Measurements from ENCODE around the gene SOX2.

The SOX2 gene
- total RNA-seq: 0 reads per million in 2 donors

DNA sequence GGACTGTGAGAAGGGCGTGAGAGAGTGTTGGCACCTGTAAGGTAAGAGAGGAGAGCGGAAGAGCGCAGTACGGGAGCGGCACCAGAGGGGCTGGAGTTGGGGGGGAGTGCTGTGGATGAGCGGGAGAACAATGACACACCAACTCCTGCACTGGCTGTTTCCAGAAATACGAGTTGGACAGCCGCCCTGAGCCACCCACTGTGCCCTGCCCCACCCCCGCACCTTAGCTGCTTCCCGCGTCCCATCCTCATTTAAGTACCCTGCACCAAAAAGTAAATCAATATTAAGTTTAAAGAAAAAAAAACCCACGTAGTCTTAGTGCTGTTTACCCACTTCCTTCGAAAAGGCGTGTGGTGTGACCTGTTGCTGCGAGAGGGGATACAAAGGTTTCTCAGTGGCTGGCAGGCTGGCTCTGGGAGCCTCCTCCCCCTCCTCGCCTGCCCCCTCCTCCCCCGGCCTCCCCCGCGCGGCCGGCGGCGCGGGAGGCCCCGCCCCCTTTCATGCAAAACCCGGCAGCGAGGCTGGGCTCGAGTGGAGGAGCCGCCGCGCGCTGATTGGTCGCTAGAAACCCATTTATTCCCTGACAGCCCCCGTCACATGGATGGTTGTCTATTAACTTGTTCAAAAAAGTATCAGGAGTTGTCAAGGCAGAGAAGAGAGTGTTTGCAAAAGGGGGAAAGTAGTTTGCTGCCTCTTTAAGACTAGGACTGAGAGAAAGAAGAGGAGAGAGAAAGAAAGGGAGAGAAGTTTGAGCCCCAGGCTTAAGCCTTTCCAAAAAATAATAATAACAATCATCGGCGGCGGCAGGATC is at the start of gene SOX2:
SOX2 (plus strand) TSS at position 601 of the 811 bp plus-strand sequence. CDS start 436 bp downstream, outside the sequence.
- DNase-seq: no peak

DNA sequence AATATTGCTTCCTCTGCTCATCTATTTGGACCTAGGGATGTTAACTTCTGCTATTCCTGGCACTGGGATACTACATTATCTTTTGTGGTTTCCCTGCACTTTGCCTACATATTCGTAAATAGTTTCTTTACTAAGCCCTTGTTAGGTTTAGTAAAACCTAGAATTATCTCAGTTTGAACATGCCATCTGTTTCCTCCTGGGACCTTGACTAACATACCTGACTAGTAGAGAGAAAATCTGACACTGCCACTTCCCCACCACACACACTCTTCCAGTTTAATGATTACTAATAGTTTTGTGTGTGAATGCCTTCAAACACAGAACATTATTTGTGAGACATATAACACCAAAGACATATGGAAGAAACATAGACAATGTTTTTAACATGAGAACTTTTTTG is 28.2 kb upstream of the SOX2 start:
- no peak for DNase-seq

DNA sequence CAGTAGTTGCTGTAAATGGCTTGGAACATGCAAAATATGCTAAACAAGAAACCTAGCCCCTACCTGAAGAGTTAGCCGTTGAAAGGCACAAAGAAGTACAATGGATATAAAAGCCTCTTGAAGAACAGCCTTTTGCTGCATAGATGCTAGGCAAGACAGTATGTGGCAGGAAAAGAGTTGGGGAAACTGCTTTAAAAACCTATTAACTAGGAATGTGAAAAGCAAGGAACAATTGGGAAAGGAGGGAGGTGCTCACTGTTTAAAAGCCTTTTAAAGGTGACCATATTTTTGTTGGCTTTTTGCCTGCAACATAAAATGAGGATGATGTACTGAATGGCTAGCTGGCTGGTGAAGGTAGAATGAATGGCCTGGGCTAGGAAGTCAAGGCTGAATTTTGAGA is 24.5 kb upstream of the SOX2 start:
- no peak for DNase-seq

DNA sequence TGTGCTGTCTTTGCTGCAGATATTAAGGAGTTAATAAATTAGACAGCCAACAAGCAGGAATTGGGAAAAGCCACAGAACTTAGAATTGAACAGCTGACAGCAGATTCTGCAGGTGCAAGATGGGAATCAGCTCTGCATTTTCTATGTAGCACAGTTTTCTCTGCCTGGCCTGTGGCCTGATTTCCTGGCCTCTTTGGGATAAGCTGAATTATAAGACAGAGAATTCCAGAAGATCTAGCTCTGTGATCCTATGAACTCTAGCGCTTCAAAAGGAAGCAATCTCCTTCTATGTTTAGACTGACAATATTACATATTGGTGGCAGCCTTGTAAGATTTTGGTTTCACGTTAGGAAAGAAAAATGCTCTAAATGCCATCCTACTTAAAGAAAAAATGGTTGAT is 24.0 kb upstream of the SOX2 start:
- DNase-seq: no peak

DNA sequence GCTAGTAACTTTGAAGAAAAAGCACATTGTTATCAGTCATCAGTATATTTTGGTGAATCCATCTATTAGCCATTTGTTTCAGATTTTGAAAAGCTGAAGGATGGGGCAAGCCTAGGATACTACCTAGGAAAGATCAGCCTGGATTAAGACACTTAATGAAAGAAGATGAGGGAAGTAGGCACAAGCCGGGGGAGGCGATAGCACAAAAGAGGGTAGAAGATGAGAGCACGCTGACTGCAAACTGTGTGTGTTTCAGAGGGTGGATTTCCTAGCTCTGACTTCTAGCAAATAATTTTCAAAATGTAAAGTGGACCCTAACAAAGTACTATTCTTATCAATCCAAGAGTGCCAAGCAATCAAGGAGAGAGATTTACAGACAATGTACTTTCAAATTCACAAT is 22.2 kb upstream of the SOX2 start:
- DNase-seq: no peak

DNA sequence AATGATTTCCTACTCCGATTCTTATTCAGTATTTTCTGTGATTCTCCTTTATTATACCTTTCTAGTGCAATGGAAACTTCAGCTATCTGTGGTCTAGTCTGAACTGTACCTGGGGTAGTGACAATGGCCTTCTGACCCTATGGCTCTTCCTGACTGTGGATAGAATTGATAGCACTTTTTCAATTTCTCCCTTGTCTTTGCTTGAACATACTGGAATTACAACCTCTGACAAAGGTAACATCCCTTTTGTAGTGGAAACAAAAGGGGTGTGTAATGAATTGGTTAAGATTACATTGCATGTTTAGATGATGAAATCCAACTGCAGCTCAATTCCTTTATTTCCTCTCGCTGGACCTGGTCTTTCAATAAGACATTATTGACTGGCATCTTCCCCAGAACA is 21.0 kb upstream of the SOX2 start:
- no peak for DNase-seq

DNA sequence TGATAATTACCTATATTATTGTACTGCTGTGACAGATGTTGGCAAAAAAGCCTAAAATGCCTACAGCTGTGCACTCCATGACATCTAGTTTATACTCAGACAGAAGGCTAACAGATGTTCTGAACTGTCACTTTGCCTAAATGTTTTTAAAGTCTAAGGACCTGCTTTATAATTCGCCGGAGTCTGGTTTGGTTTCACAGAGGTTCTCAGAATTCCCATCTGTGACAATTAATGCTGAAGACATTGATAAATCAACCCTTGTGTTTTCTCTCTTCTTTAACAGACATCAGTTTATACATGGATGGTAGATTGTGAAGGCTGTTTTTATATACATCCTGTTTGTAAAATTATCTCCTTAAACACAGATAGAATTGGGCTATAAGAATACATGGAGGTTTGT is 19.8 kb upstream of the SOX2 start:
- DNase-seq: no peak

DNA sequence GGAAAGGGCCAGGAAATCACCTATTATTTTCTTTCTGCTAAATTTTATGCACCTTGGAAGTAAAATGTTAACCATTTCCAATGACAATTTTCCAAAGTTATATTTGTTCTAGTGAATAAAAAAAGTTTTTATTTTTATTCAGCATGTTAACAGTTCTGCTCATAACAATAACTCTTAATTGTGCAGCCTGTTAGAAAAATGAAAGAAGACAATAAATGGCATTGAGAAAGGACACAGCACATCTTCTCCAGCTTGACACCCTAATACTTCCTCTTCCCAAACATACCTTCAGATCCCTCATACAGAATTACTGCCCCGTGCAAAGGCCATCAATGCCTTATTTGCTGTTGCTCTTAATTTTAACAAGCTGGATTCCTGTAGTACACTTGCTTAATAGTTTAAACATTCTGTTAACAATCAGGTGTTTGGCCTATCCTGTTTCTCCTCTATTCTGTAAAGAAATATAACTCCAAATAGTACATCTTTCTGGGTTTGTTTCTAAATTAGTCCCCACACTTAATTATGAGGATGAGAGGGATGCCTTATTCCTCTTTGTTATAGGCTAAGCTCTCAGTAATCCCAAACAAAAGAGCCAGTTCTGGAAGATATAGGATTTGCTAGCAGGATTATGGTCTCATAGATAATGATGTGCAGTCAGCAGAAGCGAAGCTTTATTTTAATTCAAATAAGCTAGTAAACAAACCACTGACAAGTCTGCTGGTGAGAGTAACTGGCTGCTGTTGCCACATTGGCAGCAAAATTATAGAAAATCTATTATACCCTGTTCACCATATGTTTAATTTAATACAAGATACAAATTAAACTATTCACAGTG is 19.2 kb upstream of the SOX2 start:
- no peak for DNase-seq

DNA sequence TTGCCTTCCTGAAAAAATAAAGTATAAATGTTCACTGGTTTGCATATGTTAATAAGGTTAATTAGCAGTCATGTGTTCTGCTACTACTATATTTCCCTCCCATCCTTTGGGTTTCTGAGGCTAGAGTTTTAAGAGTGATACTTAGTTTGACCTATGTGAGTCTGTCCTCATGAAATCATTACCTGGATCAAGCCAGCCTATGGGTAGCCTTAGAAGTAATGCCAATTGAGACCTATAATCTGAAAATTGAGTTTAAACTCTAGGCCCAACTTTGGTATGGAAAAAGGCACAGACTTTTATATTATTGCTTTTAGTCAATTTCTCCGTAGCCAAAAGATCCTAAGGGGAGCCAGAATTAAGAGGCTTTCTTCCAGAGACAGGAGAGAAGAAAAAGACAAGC is 18.4 kb upstream of the SOX2 start:
- DNase-seq: no peak

DNA sequence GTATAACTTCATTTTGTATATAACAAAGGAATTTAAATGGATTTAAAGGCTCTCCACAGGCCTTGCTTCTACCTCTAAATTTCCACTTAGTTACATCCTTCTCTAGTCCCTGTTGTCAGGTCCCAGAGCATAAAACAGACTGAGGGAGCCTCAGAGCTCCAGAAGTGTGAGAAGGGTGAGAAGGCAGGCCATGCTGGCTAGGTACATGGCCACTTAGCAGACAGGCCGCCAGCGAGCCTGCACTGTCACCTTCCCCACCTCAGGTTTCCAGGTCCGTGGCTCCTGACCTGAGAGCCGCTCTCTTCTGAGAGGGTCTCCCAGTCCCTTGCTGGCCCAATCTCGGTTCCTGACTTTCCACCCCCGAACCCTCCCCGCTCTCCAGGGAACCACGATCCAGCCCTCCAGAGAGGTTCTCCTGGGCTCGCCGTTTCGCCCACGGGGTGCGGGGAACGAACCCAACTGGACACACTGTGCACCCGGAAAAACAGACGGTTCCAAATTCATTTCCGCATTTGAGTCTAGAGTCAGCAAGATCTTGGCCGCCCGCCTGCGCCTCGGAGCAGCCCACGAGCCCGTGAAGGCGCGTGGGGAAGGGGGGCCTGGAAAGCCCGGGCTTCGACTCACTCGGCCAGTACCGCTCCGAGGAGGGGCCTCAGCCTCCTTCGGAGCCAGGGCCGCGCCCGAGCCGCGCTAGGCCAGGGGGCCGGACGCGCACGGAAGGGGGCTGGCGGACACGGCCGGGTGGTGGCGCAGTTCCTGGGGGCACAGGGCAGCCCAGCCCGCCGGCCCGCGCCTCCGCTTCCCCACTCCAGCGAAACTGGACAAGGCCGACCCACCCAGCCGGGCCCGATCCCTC is 16.7 kb upstream of the SOX2 start:
- DNase-seq: no peak

DNA sequence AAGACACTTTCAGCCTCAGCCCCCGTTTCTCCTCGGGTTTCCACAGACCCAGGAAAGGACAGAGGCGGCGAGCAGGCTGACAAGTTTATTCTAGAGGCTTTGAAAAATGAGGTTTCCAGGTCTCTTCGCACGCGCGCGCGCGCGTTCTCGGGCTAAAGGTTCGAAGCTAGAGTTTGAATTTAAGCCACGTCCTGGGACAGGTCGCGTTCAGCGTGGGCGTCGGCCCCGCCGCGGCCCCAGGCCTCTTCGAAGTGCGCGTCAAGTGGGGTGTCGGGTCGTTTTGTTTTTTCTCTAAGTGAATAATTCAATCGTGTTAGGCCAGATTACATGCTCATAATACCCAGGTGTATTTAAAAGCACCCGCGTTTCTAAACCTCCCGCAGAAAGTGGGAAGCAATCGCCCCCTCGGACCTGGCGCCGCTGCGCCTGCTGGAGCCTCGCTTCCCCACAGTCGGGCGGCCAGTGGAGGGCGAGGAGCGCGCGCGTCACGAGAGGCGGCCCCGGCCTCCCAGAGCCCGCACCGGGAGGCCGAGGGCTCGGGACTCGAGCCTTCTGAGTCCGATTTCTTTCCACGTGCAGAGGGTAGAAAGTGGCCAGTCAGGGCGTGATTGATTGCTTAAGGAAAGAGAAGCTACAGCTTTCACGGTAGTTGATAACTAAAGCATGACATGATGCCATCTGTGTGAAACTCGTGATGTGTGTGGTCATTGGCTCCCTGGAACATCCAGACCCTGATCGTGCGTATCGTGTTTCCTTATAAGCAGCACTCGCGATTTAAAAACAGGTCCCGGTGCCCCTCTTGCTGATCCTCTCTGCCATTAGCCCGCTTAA is 15.8 kb upstream of the SOX2 start:
- DNase-seq: no peak

DNA sequence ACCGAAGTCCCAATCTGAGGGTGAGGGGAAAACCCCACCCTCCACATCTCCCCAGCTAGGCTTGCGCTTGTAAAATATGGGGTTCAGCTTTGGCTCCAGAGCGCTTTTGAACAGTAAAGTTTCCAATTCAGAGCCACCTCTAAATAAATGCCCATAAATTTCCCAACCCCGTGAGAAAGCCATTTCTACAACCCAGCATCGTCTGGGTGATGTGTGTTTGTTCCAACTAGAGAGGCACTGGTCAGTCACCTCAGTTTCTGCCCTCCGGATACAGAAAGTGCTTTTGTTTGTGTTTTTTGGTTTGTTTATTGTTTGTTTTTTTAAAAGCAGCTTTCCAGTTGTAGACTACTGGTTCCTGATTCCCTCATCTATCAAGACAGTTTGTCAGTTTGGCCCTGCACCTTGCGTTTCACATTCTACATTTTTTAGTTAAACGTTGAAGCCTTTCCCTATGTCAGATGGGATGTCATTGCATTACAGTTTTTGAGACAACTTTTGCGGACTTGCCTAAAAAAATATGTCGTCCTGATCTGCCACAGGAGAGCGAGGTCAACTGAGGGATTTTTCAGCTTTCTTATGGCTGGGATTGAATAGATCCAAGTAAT is 15.0 kb upstream of the SOX2 start:
- no peak for DNase-seq

DNA sequence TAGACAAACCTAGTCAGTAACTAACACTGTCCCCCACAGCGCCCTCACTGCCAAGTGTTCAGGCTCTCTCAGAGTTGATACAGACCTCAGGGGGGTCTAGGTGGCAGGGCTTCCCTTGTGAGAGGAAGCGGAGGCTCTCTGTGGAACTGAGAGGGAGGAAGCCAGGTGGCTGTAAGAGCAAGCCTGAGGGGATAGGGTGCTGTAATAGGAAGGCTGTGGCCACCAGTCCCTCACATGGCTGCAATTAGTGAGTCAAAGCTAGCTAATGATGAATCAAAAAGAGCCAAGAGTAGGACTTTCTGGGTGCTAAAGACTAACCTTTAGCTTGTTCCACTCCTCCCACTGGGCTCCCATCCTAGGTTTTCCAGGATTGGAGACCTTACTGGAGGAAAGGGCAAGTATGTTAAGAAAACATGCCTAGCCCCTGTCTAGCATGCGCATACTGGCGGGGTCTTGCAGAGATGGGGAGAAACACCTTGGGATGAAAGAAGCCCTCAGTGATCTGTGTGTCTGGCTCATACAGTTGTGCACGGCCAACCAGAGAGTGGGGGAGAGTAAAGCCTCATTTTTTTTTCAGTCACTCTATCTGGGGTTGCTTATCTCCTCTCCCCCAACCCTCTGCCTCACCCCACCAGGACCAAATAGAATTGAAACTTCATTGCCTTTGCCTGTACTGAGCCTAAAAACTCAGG is 13.3 kb upstream of the SOX2 start:
- DNase-seq: no peak

DNA sequence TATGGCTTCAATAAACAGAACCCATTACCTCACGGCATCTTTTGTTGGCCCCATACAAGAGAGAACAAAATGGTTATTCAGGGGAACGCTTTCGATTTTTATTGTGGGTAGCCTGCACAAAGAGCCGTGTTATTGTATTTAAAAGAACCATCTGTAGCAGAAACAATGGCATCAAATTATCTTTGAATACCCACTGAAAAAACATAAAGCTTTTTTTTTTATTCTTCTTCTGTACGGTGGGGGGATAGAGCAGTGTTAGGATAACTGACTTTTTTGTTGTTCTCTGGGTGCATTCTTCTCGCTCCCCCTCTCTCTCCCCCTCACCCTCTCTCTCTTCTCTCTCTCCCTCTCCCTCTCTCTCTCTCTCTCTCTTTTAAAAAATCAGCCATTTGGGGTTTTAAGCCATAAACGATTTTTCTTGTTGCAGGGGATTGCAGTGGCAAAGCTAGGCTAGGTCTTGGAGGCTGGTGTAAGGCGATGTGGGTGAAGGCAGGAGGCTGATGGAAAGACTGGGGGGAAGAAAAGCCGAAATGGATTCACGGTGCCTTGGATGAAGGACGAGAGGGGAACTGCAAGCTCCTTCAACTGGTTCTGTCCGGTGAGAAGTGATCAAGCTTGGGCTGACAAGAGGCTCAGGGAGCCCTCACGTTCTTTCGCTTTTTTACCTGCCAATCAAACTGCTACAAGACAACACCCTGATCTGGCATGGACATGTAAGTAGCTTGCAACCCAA is 12.4 kb upstream of the SOX2 start:
- no peak for DNase-seq

DNA sequence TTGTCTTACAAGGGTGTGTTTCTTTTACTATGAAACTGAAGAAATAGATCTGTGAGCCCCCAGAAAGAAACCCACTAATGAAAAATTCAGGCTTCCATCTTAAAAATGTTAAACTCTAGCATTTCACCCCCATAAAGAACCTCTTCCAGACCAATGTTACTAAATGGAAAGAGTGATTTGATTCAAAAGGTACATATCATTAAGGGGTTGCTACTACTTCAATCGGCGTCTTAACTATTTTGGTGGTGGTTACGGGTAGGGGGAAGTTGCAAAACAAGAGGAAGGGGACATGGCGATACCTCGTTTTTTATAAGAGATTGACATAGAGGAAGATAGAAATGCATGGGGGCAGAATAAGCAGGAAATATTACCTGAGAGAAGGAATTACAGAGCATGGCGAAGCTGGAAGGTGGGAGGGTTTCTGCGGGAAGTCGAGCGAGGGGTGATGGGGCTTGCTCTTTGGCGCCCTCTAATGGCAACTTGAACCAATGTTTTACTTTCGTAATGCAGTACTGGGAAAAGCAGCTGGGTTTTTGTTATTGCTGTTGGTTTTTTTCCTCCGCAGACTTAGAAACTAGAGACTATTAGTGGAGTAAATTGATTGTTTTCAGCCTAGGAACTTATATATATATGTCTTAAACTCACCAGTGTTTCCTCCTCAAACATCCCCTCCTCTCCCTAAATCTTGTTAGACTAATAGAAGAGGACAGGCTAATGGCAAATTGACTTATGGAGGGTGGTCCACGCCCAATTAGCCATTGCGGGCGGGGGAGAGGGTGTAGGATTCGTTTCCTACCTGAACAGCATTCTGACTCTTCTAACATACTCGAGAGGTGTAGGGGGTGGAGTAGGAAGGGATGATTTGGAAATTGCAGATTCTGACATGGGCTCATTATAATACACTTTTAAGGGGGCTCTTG is 11.3 kb upstream of the SOX2 start:
- DNase-seq: peak; percentile 35

DNA sequence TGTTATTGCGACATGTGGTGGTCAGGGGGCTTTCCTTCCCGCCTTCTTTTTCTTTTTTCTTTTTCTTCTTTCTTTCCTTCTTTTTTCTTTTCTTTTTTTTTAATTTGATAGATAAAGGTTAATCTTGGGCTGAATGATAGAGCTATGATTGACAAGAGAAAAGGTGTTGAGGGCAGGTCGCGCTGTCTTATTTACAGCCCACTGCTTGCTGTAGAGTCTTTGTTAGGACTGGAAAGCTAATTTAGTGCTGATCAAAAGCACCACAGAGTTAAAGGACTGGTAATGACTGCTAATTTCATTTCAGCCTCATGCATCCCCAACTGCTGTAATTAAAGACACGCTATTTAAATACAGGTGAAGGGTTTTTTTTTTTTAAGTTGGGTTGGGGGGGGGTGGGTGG is 10.6 kb upstream of the SOX2 start:
- DNase-seq: no peak

DNA sequence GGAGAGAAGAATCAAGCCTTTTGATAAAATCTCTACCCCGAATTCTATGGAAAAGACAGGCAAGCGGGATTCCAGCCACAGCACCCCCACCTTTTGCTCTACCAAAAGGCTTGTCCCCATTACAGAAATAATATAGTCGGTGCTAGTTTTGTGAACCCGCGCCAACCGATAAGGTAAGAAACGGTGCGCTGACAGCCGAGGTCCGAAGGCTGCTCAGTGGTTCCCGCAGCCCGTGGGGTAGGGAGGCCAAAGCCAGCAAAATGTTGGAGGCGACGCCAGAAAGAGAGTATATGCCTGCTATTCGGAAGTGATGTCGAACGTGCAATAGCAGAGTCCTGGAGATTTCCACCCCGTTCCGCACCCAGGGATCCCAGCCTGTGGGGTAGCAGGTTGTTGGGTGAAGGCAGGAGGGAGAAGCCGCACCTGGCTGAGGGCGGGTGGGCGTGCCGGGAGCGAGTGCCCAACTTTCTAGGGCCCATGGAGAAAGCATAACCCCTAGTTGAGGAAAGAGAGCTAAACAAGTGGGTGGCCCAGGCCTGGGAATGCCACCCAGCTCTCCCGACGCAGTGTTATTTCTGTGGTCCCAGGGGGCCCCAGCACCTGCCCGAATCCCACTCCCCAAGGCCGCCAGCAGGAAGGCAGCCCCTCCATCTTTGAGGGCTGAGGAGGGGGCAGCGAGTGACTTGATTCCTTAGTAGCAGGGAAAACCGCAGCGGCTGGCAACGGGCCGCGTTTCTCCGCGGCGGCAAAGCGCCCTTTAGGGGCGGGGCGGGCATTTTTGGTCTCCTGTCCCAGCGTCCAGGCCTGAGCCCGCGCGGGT is 7.9 kb upstream of the SOX2 start:
- DNase-seq: no peak

DNA sequence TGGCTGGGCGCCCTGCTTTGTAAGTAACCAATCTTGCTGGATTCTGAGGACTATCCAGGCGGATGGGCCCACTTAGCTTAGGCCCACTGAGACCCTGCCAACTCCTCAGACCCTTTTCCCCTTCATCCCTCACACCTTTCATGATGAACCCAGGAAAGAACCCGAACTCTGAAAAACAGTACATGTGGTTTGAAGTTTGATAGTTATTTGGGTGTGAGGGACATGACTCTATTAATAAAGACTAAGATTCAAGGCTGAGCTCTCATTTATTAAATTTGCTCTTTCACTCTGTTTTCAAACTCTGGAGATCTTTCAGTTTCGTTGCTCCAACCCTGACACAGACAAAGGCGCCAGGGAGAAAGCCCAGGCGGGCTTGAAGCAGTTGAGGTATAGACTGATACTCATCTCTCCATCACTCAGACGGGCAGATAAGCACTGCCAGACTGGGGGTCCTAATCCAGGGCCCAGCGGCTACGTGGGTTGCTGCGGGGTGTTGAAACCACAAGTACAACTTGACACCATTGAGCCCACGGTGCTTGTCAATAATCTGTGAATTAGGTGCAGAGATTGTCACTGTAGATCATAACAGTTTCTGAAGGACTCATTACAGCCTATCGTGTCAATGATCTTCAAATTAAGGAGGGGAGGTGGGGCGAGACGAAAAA is 7.2 kb upstream of the SOX2 start:
- DNase-seq: no peak
